ENCODE measurements around the gene PTBP1. TPM values are rescaled to one million over a fixed set of nuclear protein-coding genes. Genes with fewer than 3 reads are reported as not detected.

Gene PTBP1
- total and polyA plus RNA-seq, 9 donors = 73.4 to 312 (median 215) TPM

DNA sequence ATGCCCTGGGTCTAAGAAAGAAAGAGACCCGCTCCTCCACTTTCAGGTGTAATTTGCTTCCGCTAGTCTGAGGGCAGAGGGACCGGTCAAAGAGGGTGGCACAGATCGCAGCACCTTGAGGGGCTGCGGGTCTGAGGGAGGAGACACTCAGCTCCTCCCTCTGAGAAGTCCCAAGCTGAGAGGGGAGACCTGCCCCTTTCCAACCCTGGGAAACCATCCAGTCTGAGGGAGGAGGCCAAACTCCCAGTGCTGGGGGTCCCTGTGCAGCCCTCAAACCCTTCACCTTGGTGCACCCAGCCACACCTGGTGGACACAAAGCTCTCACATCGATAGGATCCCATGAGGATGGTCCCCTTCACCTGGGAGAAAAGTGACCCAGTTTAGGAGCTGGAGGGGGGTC is 33.4 kb upstream of the PTBP1 start:
- DNase-seq = no peak
- TF ChIP-seq EP300 (IDR thresholded peaks at IDR 0.05) (no peak), POLR2A (IDR thresholded peaks at IDR 0.05) (no peak)
- TF ChIP-seq, protein P1, sequence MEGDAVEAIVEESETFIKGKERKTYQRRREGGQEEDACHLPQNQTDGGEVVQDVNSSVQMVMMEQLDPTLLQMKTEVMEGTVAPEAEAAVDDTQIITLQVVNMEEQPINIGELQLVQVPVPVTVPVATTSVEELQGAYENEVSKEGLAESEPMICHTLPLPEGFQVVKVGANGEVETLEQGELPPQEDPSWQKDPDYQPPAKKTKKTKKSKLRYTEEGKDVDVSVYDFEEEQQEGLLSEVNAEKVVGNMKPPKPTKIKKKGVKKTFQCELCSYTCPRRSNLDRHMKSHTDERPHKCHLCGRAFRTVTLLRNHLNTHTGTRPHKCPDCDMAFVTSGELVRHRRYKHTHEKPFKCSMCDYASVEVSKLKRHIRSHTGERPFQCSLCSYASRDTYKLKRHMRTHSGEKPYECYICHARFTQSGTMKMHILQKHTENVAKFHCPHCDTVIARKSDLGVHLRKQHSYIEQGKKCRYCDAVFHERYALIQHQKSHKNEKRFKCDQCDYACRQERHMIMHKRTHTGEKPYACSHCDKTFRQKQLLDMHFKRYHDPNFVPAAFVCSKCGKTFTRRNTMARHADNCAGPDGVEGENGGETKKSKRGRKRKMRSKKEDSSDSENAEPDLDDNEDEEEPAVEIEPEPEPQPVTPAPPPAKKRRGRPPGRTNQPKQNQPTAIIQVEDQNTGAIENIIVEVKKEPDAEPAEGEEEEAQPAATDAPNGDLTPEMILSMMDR (IDR thresholded peaks at IDR 0.05) = no peak
- Histone ChIP-seq H3K27me3 (no peaks in the 10 kb centered on the region), H3K9me3 (no peaks in the 10 kb centered on the region), H3K27ac (no peak overlapping the region), H3K4me1 (ENCODE audit: insufficient read depth) (no peaks in the 10 kb centered on the region), H3K4me3 (no peak overlapping the region), H3K36me3 (no peaks in the 10 kb centered on the region)
- intact Hi-C loops (cut with DNase I) = no loop called here
- WGBS, 3 donors = 84 to 94% (median 91%) methylated on average over 6 of the region's 6 CpGs

DNA sequence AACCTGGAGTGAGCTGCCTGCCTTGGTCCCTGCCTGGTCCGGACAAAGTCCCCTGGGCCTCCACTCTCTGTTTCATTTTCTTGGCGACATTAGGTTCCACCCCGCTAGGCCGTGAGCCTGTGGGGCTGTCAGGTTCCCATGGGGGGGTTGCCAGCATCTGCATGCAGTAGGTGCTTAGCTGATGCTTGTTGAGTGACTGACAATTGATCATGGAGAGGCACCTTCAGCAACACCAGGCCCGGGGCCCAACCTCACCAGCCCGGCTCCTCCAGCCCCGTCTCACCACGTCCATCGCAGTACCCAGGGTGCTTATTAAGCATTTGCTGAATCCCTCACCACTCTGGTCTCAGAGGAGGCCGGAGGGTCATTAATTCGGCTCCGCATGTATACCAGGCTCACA is 33.0 kb upstream of the PTBP1 start:
- 91 to 95% (median 91%) methylated on average over 12 of the region's 12 CpGs for WGBS, 3 donors
- H3K36me3 ChIP-seq = no peaks in the 10 kb centered on the region
- no peaks in the 10 kb centered on the region for H3K9me3 ChIP-seq
- no peaks in the 10 kb centered on the region for H3K27me3 ChIP-seq
- no peak overlapping the region for H3K4me3 ChIP-seq
- no peak for DNase-seq
- H3K4me1 ChIP-seq (ENCODE audit: insufficient read depth) = no peaks in the 10 kb centered on the region
- TF ChIP-seq EP300 (IDR thresholded peaks at IDR 0.05) (no peak), POLR2A (IDR thresholded peaks at IDR 0.05) (no peak)
- TF ChIP-seq, protein P1 (IDR thresholded peaks at IDR 0.05) = no peak
- intact Hi-C loops (cut with DNase I) = no loop called here
- H3K27ac ChIP-seq = no peak overlapping the region

DNA sequence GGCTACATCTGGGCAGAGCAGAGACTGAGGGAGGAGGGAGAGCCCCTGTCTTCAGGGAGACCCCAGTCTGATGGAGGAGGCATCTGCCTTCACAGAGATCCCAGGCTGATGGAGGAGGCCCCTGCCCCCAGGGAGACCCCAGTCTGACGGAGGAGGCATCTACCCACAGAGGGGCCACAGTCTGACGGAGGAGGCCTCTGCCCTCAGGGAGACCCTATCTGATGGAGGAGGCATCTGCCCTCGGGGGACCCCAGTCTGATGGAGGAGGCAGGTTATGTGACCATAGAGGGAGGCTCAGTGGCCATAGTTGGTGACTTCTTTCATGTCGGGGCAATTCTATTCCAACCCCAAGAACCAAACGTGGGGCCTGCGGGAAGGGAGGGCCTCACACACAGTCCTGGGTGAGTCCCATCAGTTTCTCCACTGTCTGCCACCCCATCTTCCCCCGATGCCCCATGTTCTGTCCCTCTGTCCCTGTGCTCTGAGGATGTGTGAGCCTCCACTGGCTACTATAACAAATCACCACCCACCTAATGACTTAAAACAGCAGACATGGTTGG is 32.0 kb upstream of the PTBP1 start:
- no peak for DNase-seq
- WGBS, 3 donors = 73 to 81% (median 76%) methylated on average over 7 of the region's 7 CpGs
- Histone ChIP-seq H3K36me3 (no peaks in the 10 kb centered on the region), H3K27me3 (no peaks in the 10 kb centered on the region), H3K27ac (no peak overlapping the region), H3K4me3 (no peak overlapping the region), H3K4me1 (ENCODE audit: insufficient read depth) (no peaks in the 10 kb centered on the region), H3K9me3 (no peaks in the 10 kb centered on the region)
- TF ChIP-seq EP300 (IDR thresholded peaks at IDR 0.05) = no peak
- TF ChIP-seq, protein P1 (IDR thresholded peaks at IDR 0.05) = no peak
- TF ChIP-seq POLR2A (IDR thresholded peaks at IDR 0.05) = no peak
- intact Hi-C loops (cut with DNase I) = loop anchor here in 1 of 4 donors (5.0 kb wide), 1 partner anchor 152 kb away; the partner anchor contains the start of gene KISS1R

DNA sequence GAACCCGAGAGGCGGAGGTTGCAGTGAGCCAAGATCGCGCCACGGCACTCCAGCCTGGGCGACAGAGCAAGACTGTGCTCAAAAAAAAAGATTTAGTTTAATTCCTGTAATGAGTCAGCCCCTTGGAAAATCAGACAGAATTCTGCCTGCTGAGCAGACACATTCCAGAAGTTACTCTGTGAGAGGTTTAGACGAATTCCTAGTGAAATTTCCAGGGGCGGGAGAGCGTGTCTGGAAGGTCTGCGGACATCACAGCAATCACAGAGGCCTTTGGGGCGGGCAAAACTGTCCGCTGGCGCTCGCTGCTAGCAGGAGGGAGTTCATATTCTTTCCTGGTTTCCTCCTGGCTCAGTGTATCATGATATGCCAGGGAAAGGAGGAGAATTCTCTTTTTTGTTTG is 28.8 kb upstream of the PTBP1 start:
- DNase-seq = peak in 1 of 5 donors; percentile 48
- intact Hi-C loops (cut with DNase I) = loop anchor here in 1 of 4 donors (5.0 kb wide), 1 partner anchor 149 kb away; the partner anchor contains the start of gene KISS1R
- H3K4me1 ChIP-seq (ENCODE audit: insufficient read depth) = no peaks in the 10 kb centered on the region
- H3K4me3 ChIP-seq = no peak overlapping the region
- no peaks in the 10 kb centered on the region for H3K9me3 ChIP-seq
- no peaks in the 10 kb centered on the region for H3K27me3 ChIP-seq
- H3K27ac ChIP-seq = no peak overlapping the region
- 7 to 13% (median 13%) methylated on average over 14 of the region's 14 CpGs for WGBS, 3 donors
- no peaks in the 10 kb centered on the region for H3K36me3 ChIP-seq
- TF ChIP-seq, protein P1 (IDR thresholded peaks at IDR 0.05) = no peak
- TF ChIP-seq EP300 (IDR thresholded peaks at IDR 0.05) (no peak), POLR2A (IDR thresholded peaks at IDR 0.05) (no peak)
